ENCODE results near the gene NRSN2.

DNA sequence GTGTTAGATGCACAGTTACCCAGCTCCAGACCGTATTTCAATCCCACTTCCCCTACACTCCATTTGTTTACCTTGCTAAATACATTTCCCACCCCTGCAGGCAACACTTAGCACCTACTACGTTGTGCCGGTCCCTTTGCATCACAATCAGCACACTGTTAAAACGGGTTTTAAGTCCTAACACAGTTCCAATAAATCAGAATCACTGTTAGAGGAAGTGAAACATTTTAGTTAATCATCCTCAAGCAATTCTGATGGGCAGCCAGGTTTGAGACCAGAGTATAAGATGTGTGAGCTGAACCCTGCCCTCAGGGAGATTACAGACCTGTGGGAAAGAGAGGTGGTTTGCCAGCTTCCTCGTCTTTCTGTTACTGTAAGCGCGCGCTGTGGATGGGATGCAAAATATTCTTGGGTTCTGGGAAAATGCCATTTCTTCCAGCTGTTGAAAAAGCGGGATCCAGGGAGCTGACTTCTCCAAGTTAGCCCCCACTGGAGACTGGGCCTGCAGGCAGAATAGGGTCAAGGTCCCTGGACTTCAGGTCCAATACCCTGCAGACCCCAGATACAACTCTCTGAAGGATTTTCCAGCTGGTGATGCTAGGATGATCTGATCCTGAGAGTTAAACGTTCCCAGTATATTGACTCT is 46.4 kb upstream of the NRSN2 start:
- TF ChIP-seq POLR2A (IDR thresholded peaks at IDR 0.05; ENCODE audit: borderline replicate concordance, extremely low read depth, insufficient read depth, insufficient read length) (no peak), JUND (IDR thresholded peaks at IDR 0.05) (no peak), POLR2AphosphoS5 (IDR thresholded peaks at IDR 0.05; ENCODE audit: low read depth, low read length) (no peak), SP1 (IDR thresholded peaks at IDR 0.05; ENCODE audit: low read depth) (no peak), ZNF274 (IDR thresholded peaks at IDR 0.05; ENCODE audit: low read depth, low read length) (no peak), EZH2phosphoT487 (IDR thresholded peaks at IDR 0.05; ENCODE audit: borderline replicate concordance) (no peak), SIN3A (IDR thresholded peaks at IDR 0.05; ENCODE audit: low read depth) (no peak)
- TF ChIP-seq, protein P1, sequence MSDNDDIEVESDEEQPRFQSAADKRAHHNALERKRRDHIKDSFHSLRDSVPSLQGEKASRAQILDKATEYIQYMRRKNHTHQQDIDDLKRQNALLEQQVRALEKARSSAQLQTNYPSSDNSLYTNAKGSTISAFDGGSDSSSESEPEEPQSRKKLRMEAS (IDR thresholded peaks at IDR 0.05) = no peak
- TF ChIP-seq, protein P2, sequence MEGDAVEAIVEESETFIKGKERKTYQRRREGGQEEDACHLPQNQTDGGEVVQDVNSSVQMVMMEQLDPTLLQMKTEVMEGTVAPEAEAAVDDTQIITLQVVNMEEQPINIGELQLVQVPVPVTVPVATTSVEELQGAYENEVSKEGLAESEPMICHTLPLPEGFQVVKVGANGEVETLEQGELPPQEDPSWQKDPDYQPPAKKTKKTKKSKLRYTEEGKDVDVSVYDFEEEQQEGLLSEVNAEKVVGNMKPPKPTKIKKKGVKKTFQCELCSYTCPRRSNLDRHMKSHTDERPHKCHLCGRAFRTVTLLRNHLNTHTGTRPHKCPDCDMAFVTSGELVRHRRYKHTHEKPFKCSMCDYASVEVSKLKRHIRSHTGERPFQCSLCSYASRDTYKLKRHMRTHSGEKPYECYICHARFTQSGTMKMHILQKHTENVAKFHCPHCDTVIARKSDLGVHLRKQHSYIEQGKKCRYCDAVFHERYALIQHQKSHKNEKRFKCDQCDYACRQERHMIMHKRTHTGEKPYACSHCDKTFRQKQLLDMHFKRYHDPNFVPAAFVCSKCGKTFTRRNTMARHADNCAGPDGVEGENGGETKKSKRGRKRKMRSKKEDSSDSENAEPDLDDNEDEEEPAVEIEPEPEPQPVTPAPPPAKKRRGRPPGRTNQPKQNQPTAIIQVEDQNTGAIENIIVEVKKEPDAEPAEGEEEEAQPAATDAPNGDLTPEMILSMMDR (IDR thresholded peaks at IDR 0.05 in 2 of 3, conservative IDR thresholded peaks at IDR 0.05 in 1 of 3; ENCODE audit: borderline replicate concordance in 1 of 3, insufficient read depth in 1 of 3, low read depth in 2 of 3, low read length in 2 of 3) = no peak
- TF ChIP-seq, protein P3, sequence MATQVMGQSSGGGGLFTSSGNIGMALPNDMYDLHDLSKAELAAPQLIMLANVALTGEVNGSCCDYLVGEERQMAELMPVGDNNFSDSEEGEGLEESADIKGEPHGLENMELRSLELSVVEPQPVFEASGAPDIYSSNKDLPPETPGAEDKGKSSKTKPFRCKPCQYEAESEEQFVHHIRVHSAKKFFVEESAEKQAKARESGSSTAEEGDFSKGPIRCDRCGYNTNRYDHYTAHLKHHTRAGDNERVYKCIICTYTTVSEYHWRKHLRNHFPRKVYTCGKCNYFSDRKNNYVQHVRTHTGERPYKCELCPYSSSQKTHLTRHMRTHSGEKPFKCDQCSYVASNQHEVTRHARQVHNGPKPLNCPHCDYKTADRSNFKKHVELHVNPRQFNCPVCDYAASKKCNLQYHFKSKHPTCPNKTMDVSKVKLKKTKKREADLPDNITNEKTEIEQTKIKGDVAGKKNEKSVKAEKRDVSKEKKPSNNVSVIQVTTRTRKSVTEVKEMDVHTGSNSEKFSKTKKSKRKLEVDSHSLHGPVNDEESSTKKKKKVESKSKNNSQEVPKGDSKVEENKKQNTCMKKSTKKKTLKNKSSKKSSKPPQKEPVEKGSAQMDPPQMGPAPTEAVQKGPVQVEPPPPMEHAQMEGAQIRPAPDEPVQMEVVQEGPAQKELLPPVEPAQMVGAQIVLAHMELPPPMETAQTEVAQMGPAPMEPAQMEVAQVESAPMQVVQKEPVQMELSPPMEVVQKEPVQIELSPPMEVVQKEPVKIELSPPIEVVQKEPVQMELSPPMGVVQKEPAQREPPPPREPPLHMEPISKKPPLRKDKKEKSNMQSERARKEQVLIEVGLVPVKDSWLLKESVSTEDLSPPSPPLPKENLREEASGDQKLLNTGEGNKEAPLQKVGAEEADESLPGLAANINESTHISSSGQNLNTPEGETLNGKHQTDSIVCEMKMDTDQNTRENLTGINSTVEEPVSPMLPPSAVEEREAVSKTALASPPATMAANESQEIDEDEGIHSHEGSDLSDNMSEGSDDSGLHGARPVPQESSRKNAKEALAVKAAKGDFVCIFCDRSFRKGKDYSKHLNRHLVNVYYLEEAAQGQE (IDR thresholded peaks at IDR 0.05; ENCODE audit: low read depth) = no peak
